K562 (cell line): Measurements from ENCODE around the gene PEX19. TPM values are rescaled to one million over a fixed set of nuclear protein-coding genes. Genes with fewer than 3 reads are reported as not detected.

Experiments
- BCLAF1 ChIP-seq, 2 experiments: fragments of 450-650 bp in 1 of 2; IDR thresholded peaks; 2 replicates each; pipeline ENCODE4 v1.6.1; 2011 to 2017; ENCODE audit warnings: low read depth in 2 of 2, antibody characterized with exemption in 1 of 2, borderline replicate concordance in 1 of 2, low read length in 1 of 2, mild to moderate bottlenecking in 1 of 2, mixed read lengths in 1 of 2; ENCODE audit not compliant: control insufficient read depth in 1 of 2
- CUX1 ChIP-seq: fragments of 200-800 bp; sonication (Bioruptor generic); IDR thresholded peaks from 2 replicates; pipeline ENCODE4 v1.6.1; 2016; ENCODE audit warnings: missing genetic modification characterization, missing compliant biosample characterization
- UBTF ChIP-seq, 2 experiments: IDR thresholded peaks; 2 replicates each; pipeline ENCODE4 v1.6.1; 2012; ENCODE audit warnings: improper control_type of control experiment in 2 of 2, low read depth in 2 of 2, low read length in 2 of 2, borderline replicate concordance in 1 of 2
- ZNF224 ChIP-seq: sonication (generic); formaldehyde crosslinking; IDR thresholded peaks from 2 replicates; pipeline ENCODE4 v1.8.0; 2022; ENCODE audit warnings: mild to moderate bottlenecking, missing genetic modification reagents
- ZNF282 ChIP-seq: sonication (generic); formaldehyde crosslinking; IDR thresholded peaks from 2 replicates; pipeline ENCODE4 v1.8.1; 2023; ENCODE audit warnings: missing genetic modification reagents
- ZNF318 ChIP-seq, 2 experiments: fragments of 450-650 bp; IDR thresholded peaks; 2 replicates each; pipeline ENCODE4 v1.6.1; 2016; ENCODE audit warnings: mild to moderate bottlenecking in 2 of 2, borderline replicate concordance in 1 of 2, low read depth in 1 of 2, moderate library complexity in 1 of 2
- polyA plus RNA-seq, 8 experiments: library from polyadenylated mRNA; depleted of rRNA in 4 of 8; stranded (reverse) in 5 of 8; unstranded in 3 of 8; fragments of >200 nt; fragmentation: Nextera tagmentation in 2 of 8; fragmentation: Illumina TruSeq in 1 of 8; extraction: Ambion mirVana in 2 of 8; extraction: Trizol in 1 of 8; gene quantifications; 2 replicates each; pipeline versions ENCODE4 v1.2.1 to v1.2.3, GENCODE V29; 2011 to 2014; ENCODE audit warnings: inconsistent platforms in 1 of 8, missing spikeins in 1 of 8
- total RNA-seq, 7 experiments: library from RNA; depleted of rRNA in 6 of 7; stranded (reverse); fragments of >200 nt in 6 of 7; fragmentation: Illumina TruSeq in 2 of 7; extraction: Trizol in 2 of 7; gene quantifications; 2 replicates each; pipeline versions ENCODE4 v1.2.1 to v1.2.3, GENCODE V29; 2011 to 2021; ENCODE audit warnings: low replicate concordance in 1 of 7

The PEX19 gene
- total and polyA plus RNA-seq, 9 of the 15 experiments (the other 6 are each of a cell fraction or from before 2014, with no cell fraction given), result 32.5 to 103 (median 59.8) TPM

- TF ChIP-seq BCLAF1 (IDR thresholded peaks at IDR 0.05; ENCODE audit: borderline replicate concordance in 1 of 2, control insufficient read depth in 1 of 2, low read depth in 2 of 2, low read length in 1 of 2), result no peak
- peak in 1 of 2 experiments; percentile 44; a peak in 1 of 4 replicates for TF ChIP-seq UBTF (IDR thresholded peaks at IDR 0.05; ENCODE audit: borderline replicate concordance in 1 of 2, low read depth in 2 of 2, low read length in 2 of 2)
- no peak for TF ChIP-seq ZNF282
- TF ChIP-seq ZNF318 (IDR thresholded peaks at IDR 0.05; ENCODE audit: borderline replicate concordance in 1 of 2, low read depth in 1 of 2), result no peak
- TF ChIP-seq ZNF224 (CRISPR knock-in tag), result no peak
- TF ChIP-seq CUX1 (CRISPR knock-in tag), result no peak
These were observed at the start of gene PEX19 (continued) for GRCh38 chr1:160284782-160285344.
